Smooth muscle cell of the brain vasculature (primary cell): Measurements from ENCODE around the gene RAB17.
"Not testable (repeated sequence)": the region's sequence is repeated elsewhere in the genome, so short reads cannot be mapped to it uniquely, and the experiment has no call there.

Source experiments
- DNase-seq: peaks from one replicate; pipeline ENCODE4 v3.0.0-alpha.2; 2012; ENCODE audit warnings: low read depth, low spot score

RAB17 gene

DNA sequence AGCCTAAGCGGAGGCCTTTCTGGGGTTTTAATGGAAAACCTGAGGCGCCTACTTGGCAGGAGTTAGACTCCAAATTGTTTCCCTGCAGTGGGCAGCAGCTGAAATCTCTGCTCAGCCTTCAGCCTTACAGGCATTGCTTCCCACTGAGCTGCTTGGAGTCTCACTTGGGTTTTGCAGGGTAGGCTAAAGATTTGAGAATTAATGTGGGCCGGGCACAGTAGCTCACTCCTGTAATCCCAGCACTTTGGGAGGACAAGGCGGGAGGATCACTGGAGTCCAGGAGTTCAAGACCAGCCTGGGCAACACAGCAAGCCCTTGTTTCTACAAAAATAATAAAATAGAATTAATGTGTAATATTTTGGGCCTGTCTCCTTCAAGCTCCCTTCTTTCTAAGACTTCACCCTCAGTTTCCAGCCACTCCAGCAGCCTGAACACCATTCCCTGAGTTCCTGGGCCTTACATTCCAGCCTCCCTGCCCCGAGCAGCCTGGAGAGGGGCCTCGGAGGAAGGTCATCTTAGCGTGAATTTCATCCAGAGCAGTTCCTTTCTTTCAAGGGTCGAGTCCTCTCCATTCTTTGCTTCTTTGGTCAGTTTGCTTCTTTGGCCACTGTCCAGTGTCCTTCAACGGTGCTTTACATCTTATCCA lies 9.1 kb upstream of the RAB17 start:
- DNase-seq: no peak

DNA sequence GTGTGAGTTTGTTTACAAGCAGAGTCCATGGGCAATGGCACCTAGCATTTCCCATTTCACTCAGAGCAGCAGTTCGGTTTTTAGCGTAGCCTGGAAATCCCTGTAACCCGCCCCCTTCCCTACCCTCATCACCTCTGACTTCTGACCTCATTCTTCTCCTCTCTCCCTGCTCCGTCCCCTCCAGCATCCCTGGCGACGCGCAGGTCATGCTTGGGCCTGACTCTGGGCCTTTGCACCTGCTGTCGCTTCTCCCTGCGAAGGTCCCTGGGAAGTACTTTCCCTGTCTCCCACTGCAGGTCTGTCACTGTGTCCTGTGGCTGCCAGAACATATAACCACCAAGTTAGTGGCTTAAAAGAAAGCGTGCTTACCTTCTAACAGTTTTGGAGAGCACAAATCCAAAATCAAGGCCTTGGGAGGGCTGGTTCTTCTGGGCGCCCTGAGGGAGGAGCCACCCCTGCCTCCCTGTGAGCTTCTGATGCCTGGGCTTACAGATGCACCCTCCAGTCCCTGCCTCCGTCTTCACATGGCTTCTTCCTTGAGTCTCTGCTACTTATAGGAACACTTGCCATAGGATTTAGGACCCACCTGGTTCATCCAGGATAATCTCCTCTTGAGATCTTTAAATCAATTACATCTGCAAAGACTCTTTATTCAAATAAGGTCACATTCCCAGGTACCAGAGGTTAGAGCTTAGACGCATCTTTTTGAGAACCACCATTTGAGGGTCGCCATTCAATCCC lies 8.1 kb upstream of the RAB17 start:
- no peak for DNase-seq

- no peak for DNase-seq
Observed at GRCh38 chr2:237597196-237598145, 6.9 kb upstream of the RAB17 start.

- DNase-seq: no peak
Observed at GRCh38 chr2:237596520-237597195, 6.1 kb upstream of the RAB17 start.

GRCh38 chr2:237595829-237596519 lies 5.4 kb upstream of the RAB17 start:
- DNase-seq: not testable (repeated sequence)

- DNase-seq: no peak
Observed at GRCh38 chr2:237594514-237594871, 4.0 kb upstream of the RAB17 start.

GRCh38 chr2:237593596-237594320 lies 3.2 kb upstream of the RAB17 start:
- no peak for DNase-seq

GRCh38 chr2:237593036-237593435 lies 2.5 kb upstream of the RAB17 start:
- no peak for DNase-seq

DNA sequence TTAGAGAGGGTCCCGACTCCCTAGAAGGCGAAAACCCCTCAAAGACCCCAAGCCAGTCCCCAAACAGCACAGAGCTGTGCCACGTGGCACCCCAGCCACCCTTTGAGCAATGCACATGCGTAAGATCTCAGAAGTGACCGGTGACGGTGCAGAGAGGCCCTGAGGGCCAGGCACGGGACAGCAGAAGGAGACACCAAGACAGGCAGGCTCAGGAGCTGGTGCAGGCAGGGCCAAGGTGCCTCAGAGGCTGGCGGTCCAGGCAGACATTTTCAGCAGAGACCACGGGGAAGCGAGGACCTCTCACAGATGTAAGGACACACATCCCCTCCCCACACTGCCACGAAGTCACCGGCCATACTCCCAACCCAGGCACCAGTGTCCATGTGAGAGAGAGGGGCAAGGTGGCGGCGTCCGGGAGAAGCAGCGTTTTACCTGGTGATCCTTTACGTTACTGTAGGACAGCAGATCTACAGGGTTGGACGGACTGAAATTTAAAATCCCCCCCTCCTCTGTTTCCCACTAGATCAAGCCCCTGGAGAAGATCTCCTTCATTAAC lies 2.0 kb upstream of the RAB17 start:
- no peak for DNase-seq

DNA sequence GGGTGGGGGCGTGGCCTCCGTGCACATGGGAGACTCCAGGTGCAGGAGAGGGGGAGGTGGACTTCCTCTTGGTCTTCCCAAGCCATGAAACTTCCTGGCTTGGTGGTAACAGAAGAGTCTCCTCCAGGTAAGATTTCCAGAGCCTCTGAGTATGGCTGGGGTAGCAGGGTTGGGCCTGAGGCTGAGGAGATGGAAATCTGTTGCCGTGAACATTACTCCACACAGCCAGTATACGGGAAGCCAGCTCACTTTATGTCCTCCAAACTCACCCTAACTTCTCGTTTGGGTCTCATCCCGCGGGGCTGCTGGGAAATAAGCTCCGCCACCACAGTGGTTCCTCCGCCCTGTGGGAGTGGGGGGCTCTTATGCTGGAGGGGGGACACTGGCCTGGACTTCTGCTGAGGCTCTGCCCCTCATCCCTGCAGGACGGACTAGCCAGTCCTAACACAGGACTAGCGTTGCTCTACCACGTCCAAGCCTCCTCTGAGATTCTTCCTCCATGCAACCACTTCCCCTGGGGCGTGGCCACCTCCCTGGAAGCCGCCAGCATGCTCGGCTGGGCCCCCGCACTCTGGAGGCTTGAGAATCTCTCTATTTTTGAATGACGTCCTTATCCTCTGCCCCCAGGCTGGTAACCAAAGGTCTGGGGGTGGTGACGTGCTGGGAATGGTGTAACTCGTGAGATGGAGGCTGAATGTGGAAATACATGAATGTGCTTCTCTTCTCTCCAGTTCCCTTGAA lies 777 bp upstream of the RAB17 start:
- no peak for DNase-seq

DNA sequence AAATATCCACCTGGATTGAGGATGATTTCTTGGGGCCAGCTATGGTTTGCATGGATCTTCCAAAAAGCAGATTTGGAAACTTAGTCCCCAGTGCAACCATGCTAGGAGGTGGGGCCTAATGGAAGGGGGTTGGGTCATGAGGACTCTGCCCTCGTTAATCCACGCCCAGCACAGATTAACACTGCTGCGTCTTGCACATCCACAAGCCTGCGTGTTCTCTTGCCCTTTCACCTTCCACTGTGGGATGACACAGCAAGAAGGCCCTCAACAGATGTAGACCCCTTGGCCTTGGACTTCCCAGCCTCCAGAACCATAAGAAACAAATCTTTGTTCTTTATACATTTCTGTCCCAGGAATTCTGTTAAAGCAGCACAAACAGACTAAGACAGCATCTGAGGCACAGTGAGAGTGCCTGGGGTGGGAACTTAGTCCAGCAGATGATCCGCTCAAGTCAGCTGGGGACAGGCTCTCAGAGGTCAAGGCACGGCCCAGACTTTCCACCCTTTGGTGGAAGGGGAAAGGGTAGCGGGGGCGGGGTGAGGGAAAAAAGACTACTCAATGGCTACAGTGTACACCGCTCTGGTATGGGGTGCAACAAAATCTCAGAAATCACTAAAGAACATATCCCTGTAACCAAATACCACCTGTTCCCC lies 2.4 kb downstream of the RAB17 start:
- DNase-seq: no peak

DNA sequence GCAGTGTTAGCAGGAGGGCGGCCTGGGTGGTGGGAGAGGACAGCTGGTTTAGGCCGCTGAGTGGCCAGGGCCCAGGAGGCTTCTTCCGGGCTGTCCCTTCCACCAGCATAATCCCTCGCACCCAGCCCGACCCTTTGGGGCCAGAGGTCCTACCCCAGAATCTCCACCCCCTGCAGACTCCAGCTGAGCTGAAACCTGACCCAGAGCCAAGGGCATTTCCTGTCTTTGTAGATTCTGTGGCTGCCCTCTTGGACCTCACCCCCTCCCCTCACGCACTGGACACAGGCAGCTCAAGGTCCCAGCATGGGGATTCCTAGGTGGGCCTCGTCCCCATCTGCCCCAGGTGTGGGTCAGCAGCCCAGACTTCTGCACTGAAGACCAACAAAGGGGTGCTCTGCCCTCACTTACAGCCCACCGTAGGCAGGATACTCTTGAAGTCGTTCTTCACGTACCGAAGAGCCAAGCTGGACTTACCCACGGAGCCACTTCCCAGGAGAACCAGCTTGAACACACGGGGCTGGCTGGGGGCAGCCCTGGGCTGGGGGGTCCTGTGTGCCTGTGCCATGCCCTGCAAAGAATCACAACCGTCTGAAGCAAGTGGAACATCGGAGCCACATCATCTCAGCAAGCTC lies 4.8 kb downstream of the RAB17 start:
- DNase-seq: no peak

DNA sequence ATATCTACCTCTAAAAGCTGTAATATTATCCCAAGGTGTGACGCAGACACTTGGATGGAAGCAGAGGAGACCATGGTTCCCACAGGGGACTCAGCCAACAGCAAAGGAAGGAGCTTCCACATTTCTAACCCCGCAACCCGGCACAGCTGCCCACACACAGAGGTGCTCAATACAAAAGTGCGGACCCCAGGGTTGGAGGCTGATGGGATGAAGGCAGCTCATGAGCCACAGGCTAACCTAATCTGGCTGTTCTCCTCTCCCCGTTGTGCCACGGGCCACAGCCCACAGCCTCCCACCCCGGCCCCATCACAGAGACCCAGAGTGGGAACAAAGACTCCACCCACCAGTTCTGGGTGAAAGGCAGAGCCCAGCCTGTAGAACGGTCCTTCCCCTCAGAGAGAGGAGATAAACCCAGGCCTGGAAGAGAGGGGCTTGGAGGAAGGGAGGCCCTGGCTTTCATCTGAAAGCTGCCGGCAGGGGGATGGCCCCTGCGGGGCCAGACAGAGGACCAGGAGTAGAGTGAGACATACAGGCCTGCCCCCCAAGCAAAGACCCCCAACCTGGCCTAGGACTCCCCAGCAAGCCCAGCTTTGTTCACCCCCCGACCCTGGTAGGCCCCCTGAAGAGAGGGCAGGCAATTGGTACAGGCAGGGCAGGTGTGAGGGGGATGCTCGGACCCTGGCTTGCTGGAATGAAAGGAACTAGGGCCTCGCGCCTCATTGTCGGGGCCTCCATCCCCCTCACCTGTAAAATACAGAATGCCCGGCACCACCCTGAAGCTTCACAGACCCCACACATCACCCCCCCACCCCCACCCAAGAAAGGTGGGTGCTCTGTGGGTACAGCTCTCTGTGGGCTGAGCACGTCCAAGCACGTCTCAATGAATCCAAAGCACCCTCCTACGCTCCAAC lies 6.9 kb downstream of the RAB17 start:
- no peak for DNase-seq

- DNase-seq: no peak
Observed at GRCh38 chr2:237581751-237582746, 8.5 kb downstream of the RAB17 start.

DNA sequence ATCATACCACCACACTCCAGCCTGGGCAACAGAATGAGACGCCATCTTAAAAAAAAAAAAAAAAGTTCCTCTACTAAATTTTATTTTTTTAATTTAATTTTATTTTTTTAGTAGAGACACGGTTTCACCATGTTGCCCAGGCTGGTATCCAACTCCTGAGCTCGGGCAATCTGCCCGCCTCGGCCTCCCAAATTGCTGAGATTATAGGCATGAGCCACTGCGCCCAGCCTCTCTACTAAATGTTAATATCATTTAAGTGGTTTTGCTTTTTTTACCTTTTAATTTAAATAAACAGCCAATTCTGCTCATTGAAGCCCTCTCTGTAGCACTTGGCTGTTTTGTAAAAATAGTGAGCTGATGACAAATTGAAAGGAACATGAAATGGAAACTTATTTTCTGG lies 9.2 kb downstream of the RAB17 start:
- DNase-seq: no peak
